ENCODE data around the gene TTBK2.
"Not testable (repeated sequence)": the region's sequence is repeated elsewhere in the genome, so short reads cannot be mapped to it uniquely, and the experiment has no call there.

The TTBK2 gene
- long read RNA-seq, partial matches to known transcripts: 5 of 10 reads
- long read RNA-seq, other reads (novel, unspliced or antisense): 5 of 10 reads

GRCh38 chr15:42920519-42921341 lies at the start of gene TTBK2:
TTBK2 (minus strand) TSS chr15:42920778; CDS start chr15:42878617, 42,161 bp downstream.
- TF ChIP-seq POLR2AphosphoS5 (IDR thresholded peaks at IDR 0.05; ENCODE audit: low read depth): no peak
- Histone ChIP-seq H3K4me3 (replicated peaks; ENCODE audit: insufficient read depth, low read length) (peak within 1 kb of the TSS; percentile 93), H3K27me3 (ENCODE audit: insufficient read depth, poor library complexity, severe bottlenecking) (no peaks in the 10 kb centered on the region), H3K27ac (replicated peaks) (peak within 1 kb of the TSS; percentile 71)
- DNase-seq (ENCODE audit: low read depth in 1 of 2, low spot score in 1 of 2): peak; percentile 95 to 99

GRCh38 chr15:42964476-42964875 lies 43.9 kb upstream of the TTBK2 start:
- Histone ChIP-seq H3K27me3 (ENCODE audit: insufficient read depth, poor library complexity, severe bottlenecking) (no peaks in the 10 kb centered on the region), H3K4me3 (replicated peaks; ENCODE audit: insufficient read depth, low read length) (no peak overlapping the region), H3K27ac (replicated peaks) (no peak overlapping the region)
- TF ChIP-seq GABPA (IDR thresholded peaks at IDR 0.05; ENCODE audit: low read depth) (no peak), REST (IDR thresholded peaks at IDR 0.05; ENCODE audit: insufficient replicate concordance, low read depth) (no peak), SPI1 (IDR thresholded peaks at IDR 0.05; ENCODE audit: borderline replicate concordance, low read depth) (no peak), POLR2AphosphoS5 (IDR thresholded peaks at IDR 0.05; ENCODE audit: low read depth) (no peak)
- TF ChIP-seq, protein P1, sequence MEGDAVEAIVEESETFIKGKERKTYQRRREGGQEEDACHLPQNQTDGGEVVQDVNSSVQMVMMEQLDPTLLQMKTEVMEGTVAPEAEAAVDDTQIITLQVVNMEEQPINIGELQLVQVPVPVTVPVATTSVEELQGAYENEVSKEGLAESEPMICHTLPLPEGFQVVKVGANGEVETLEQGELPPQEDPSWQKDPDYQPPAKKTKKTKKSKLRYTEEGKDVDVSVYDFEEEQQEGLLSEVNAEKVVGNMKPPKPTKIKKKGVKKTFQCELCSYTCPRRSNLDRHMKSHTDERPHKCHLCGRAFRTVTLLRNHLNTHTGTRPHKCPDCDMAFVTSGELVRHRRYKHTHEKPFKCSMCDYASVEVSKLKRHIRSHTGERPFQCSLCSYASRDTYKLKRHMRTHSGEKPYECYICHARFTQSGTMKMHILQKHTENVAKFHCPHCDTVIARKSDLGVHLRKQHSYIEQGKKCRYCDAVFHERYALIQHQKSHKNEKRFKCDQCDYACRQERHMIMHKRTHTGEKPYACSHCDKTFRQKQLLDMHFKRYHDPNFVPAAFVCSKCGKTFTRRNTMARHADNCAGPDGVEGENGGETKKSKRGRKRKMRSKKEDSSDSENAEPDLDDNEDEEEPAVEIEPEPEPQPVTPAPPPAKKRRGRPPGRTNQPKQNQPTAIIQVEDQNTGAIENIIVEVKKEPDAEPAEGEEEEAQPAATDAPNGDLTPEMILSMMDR (IDR thresholded peaks at IDR 0.05; ENCODE audit: insufficient read depth, low read length): no peak
- DNase-seq (ENCODE audit: low read depth in 1 of 2, low spot score in 1 of 2): no peak

DNA sequence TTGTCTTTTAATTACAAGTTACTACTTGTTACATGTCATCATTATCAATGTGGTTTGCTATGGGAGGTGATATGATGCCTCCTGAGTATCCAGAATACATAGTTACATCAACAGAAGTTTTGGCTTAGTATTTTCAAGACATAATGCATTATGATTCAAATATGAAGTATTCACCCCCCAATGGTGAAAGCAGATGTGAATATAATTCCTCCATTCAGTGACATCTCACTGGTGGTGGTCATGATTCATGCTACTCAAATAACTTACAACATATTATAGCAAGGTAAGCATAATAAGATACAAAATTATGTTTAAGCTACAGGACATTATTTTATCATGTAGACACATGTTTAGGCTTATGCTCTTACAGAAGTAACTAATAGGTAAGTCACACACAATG lies 34.9 kb upstream of the TTBK2 start:
- TF ChIP-seq POLR2AphosphoS5 (IDR thresholded peaks at IDR 0.05; ENCODE audit: low read depth) (no peak), SPI1 (IDR thresholded peaks at IDR 0.05; ENCODE audit: borderline replicate concordance, low read depth) (no peak), REST (IDR thresholded peaks at IDR 0.05; ENCODE audit: insufficient replicate concordance, low read depth) (no peak), GABPA (IDR thresholded peaks at IDR 0.05; ENCODE audit: low read depth) (no peak)
- TF ChIP-seq, protein P1 (IDR thresholded peaks at IDR 0.05; ENCODE audit: insufficient read depth, low read length): no peak
- Histone ChIP-seq H3K4me3 (replicated peaks; ENCODE audit: insufficient read depth, low read length) (no peak overlapping the region), H3K27me3 (ENCODE audit: insufficient read depth, poor library complexity, severe bottlenecking) (no peaks in the 10 kb centered on the region), H3K27ac (replicated peaks) (no peak overlapping the region)
- DNase-seq (ENCODE audit: low read depth in 1 of 2, low spot score in 1 of 2): no peak

DNA sequence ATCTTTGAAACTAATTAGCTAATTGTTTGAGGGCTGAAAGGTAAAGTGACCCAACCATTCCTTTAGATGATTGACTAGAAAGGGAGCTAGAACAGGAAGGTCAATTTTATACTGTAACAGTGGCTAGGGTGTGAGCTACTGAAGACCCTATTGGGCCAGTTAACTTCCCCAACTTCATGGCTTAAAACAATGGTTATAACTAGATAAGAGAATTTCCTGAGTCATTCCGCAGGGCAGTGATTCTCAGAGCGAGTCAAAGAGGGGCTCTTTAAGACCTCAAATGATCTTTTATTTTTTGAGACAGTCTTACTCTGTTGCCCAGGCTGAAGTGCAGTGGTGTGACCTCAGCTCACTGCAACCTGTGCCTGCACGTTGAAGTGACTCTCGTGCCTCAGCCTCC lies 33.7 kb upstream of the TTBK2 start:
- DNase-seq (ENCODE audit: low read depth in 1 of 2, low spot score in 1 of 2): no peak
- Histone ChIP-seq H3K27me3 (ENCODE audit: insufficient read depth, poor library complexity, severe bottlenecking) (no peaks in the 10 kb centered on the region), H3K4me3 (replicated peaks; ENCODE audit: insufficient read depth, low read length) (no peak overlapping the region), H3K27ac (replicated peaks) (no peak overlapping the region)
- TF ChIP-seq, protein P1 (IDR thresholded peaks at IDR 0.05; ENCODE audit: insufficient read depth, low read length): no peak
- TF ChIP-seq GABPA (IDR thresholded peaks at IDR 0.05; ENCODE audit: low read depth) (no peak), POLR2AphosphoS5 (IDR thresholded peaks at IDR 0.05; ENCODE audit: low read depth) (no peak), REST (IDR thresholded peaks at IDR 0.05; ENCODE audit: insufficient replicate concordance, low read depth) (no peak), SPI1 (IDR thresholded peaks at IDR 0.05; ENCODE audit: borderline replicate concordance, low read depth) (no peak)

DNA sequence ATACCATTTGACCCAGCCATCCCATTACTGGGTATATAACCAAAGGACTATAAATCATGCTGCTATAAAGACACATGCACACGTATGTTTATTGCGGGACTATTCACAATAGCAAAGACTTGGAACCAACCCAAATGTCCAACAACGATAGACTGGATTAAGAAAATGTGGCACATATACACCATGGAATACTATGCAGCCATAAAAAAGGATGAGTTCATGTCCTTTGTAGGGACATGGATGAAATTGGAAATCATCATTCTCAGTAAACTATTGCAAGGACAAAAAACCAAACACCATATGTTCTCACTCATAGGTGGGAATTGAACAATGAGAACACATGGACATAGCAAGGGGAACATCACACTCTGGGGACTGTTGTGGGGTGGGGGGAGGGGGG lies 28.3 kb upstream of the TTBK2 start:
- not testable (repeated sequence) for H3K27ac ChIP-seq (replicated peaks); H3K4me3 ChIP-seq (replicated peaks; ENCODE audit: insufficient read depth, low read length); H3K27me3 ChIP-seq (ENCODE audit: insufficient read depth, poor library complexity, severe bottlenecking); DNase-seq (ENCODE audit: low read depth in 1 of 2, low spot score in 1 of 2)
